ENCODE measurements around the gene VTI1A. TPM values are rescaled to one million over a fixed set of nuclear protein-coding genes. Genes with fewer than 3 reads are reported as not detected.

Gene VTI1A
- total and polyA plus RNA-seq, 12 donors, result 5.2 to 64.1 (median 22.0) TPM

DNA sequence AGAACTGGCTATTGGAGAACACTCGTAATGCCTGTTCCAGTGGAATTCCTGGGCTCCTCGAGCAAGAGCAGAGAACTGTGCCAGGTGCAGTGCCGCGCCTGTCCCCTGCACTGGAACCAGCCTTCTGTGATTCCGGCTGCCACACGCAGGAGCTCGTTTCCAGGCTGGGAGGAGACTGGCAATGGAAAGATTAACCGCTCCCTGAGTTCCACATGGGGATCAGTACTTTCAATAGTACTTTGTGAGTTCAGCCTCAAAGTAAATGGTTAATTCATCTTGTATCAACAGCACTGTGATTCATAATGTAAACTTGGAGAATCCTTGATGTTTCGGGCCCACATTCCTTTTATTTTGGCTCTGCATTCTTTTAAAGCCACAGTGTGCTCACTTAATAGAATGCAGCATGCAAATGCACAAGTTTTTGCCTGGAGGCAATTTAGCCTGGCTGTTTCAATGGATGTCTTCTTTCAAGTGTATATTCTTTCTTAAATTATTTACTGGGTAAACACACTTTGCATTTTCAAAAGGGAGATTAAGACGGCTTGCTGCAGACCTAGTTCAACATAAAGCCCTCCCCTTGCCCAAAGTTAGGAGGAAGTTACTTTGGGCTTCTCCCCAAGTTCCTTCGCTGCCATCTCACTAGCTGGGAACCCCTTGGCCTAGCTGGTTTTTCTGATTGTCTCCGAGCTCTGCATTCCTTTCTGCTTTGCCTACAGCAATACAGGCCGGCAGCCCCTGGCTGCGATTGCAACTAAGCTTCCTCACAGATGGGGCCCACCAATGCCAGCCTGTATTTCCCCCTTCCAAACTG, 364.9 kb downstream of the VTI1A start:
- Histone ChIP-seq H3K9me3 (replicated peaks in 1 of 3) (no peaks in the 10 kb centered on the region), H3K4me3 (no peak overlapping the region), H3K4me1 (replicated peaks in 1 of 2) (peaks cover 0 to 21% of the 10 kb centered on the region in 2 donors), H3K36me3 (replicated peaks in 1 of 2) (no peaks in the 10 kb centered on the region), H3K27ac (peak overlapping the region in 3 of 5 donors; percentile 25 to 69 (median 45)), H3K27me3 (no peaks in the 10 kb centered on the region)
- intact Hi-C loops (cut with DNase I), result no loop called here
- WGBS, 4 donors, result 39 to 54% (median 47%) methylated on average over 13 to 14 of the region's 14 CpGs
- DNase-seq, result peak; percentile 37 to 75 (median 68)
- no peak for TF ChIP-seq POLR2A (IDR thresholded peaks at IDR 0.05)
- TF ChIP-seq, protein P1, sequence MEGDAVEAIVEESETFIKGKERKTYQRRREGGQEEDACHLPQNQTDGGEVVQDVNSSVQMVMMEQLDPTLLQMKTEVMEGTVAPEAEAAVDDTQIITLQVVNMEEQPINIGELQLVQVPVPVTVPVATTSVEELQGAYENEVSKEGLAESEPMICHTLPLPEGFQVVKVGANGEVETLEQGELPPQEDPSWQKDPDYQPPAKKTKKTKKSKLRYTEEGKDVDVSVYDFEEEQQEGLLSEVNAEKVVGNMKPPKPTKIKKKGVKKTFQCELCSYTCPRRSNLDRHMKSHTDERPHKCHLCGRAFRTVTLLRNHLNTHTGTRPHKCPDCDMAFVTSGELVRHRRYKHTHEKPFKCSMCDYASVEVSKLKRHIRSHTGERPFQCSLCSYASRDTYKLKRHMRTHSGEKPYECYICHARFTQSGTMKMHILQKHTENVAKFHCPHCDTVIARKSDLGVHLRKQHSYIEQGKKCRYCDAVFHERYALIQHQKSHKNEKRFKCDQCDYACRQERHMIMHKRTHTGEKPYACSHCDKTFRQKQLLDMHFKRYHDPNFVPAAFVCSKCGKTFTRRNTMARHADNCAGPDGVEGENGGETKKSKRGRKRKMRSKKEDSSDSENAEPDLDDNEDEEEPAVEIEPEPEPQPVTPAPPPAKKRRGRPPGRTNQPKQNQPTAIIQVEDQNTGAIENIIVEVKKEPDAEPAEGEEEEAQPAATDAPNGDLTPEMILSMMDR (IDR thresholded peaks at IDR 0.05), result peak in 2 of 6 experiments; percentile 3 to 26

- H3K4me3 ChIP-seq, result no peak overlapping the region
- WGBS, 4 donors, result 80 to 81% (median 80%) methylated on average over 3 of the region's 3 CpGs
Measured at GRCh38 chr10:112812586-112812985, 365.6 kb downstream of the VTI1A start.

GRCh38 chr10:112813866-112814591, 367.0 kb downstream of the VTI1A start:
- H3K27me3 ChIP-seq, result no peaks in the 10 kb centered on the region
- no peak overlapping the region for H3K4me3 ChIP-seq
- H3K27ac ChIP-seq, result no peak overlapping the region
- DNase-seq, result no peak
- no peaks in the 10 kb centered on the region for H3K36me3 ChIP-seq (replicated peaks in 1 of 2)
- TF ChIP-seq, protein P1 (IDR thresholded peaks at IDR 0.05), result no peak
- no peak for TF ChIP-seq POLR2A (IDR thresholded peaks at IDR 0.05)
- H3K9me3 ChIP-seq (replicated peaks in 1 of 3), result no peaks in the 10 kb centered on the region
- WGBS, 4 donors, result 92 to 95% (median 94%) methylated on average over 16 of the region's 16 CpGs
- intact Hi-C loops (cut with DNase I), result no loop called here
- H3K4me1 ChIP-seq (replicated peaks in 1 of 2), result peaks cover 0 to 21% of the 10 kb centered on the region in 2 donors

More at GRCh38 chr10:112812586-112812985, 365.6 kb downstream of the VTI1A start:
- H3K9me3 ChIP-seq (replicated peaks in 1 of 3), result no peaks in the 10 kb centered on the region
- H3K4me1 ChIP-seq (replicated peaks in 1 of 2), result peaks cover 0 to 21% of the 10 kb centered on the region in 2 donors
- no peaks in the 10 kb centered on the region for H3K36me3 ChIP-seq (replicated peaks in 1 of 2)
- no peak for DNase-seq
- no peaks in the 10 kb centered on the region for H3K27me3 ChIP-seq
- no peak overlapping the region for H3K27ac ChIP-seq
- intact Hi-C loops (cut with DNase I), result no loop called here
- no peak for TF ChIP-seq POLR2A (IDR thresholded peaks at IDR 0.05)
- TF ChIP-seq, protein P1 (IDR thresholded peaks at IDR 0.05), result no peak

DNA sequence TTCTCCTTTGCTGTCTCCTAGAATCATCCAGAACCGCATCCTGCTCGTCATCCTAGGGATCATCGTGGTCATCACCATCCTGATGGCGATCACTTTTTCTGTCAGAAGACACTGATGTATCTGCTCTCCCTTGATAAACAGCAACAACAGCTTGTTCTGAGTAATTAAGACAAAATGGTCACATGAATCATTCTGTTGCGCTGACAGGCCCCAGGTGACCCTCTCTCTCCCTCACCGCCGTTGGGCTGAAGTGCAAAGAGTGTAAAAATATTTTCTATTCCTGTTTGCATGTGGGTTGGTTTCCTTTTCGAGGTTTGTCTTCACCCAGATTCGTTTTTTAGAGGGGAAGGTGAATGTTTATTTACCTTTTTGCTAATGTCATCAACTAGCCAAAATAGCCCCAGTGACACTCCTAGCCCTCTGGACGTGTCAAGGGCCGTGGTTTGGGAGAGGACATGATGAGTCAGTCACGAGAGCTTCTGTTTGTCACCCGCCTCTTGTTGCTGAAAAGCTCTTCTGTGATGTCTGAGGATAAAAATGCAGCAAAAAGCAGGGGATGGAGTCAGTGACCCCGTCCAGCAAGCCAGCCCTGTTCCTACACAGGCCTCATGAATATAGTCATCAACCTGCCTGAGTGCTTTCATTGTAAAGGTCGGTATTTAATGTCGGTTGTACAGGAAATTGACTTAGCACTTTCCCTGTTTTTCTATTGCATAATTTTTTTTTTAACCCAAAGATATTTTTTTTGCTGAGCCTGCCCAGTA, 368.4 kb downstream of the VTI1A start:
- Histone ChIP-seq H3K4me3 (no peak overlapping the region), H3K9me3 (replicated peaks in 1 of 3) (no peaks in the 10 kb centered on the region), H3K36me3 (replicated peaks in 1 of 2) (no peaks in the 10 kb centered on the region), H3K27ac (peak overlapping the region in 2 of 5 donors; percentile 5 to 15), H3K4me1 (replicated peaks in 1 of 2) (peaks cover 0 to 21% of the 10 kb centered on the region in 2 donors), H3K27me3 (no peaks in the 10 kb centered on the region)
- WGBS, 4 donors, result 60 to 71% (median 68%) methylated on average over 16 of the region's 16 CpGs
- intact Hi-C loops (cut with DNase I), result no loop called here
- TF ChIP-seq POLR2A (IDR thresholded peaks at IDR 0.05), result no peak
- TF ChIP-seq, protein P1 (IDR thresholded peaks at IDR 0.05), result no peak
- DNase-seq, result peak in 2 of 7 donors; percentile 18 to 25

Data from adrenal gland (tissue), 12 donors.